H9 (cell line): Measurements from ENCODE around the gene RBBP7. TPM values are rescaled to one million over a fixed set of nuclear protein-coding genes. Genes with fewer than 3 reads are reported as not detected.

Source experiments
- DNase-seq: peaks from one replicate; pipeline ENCODE4 v3.0.0-alpha.2; 2017
- H2AFZ ChIP-seq: one replicate; pipeline ENCODE4 v1.6.1; 2013; ENCODE audit warnings: mild to moderate bottlenecking, low read length, control low read depth, moderate library complexity
- H2AK5ac ChIP-seq: 2 replicates; pipeline ENCODE4 v1.6.1; 2013; ENCODE audit warnings: low read length, control low read depth, mixed read lengths; ENCODE audit not compliant: insufficient read length
- H2BK120ac ChIP-seq: one replicate; pipeline ENCODE4 v1.6.1; 2013; ENCODE audit warnings: low read depth, mild to moderate bottlenecking, low read length, control low read depth, inconsistent platforms; ENCODE audit not compliant: poor library complexity, severe bottlenecking
- H2BK12ac ChIP-seq: 2 replicates; pipeline ENCODE4 v1.6.1; 2013; ENCODE audit warnings: low read length, control low read depth, mixed read lengths, low read depth; ENCODE audit not compliant: insufficient read length
- H2BK15ac ChIP-seq: 2 replicates; pipeline ENCODE4 v1.6.1; 2013; ENCODE audit warnings: low read depth, low read length, control low read depth
- H2BK20ac ChIP-seq: one replicate; pipeline ENCODE4 v1.6.1; 2013; ENCODE audit warnings: low read depth, mild to moderate bottlenecking, low read length, control low read depth, inconsistent platforms; ENCODE audit not compliant: poor library complexity, severe bottlenecking
- H2BK5ac ChIP-seq: 2 replicates; pipeline ENCODE4 v1.6.1; 2013; ENCODE audit warnings: low read length, control low read depth, mixed read lengths; ENCODE audit not compliant: insufficient read length
- H3K14ac ChIP-seq: 2 replicates; pipeline ENCODE4 v1.6.1; 2013; ENCODE audit warnings: low read length, control low read depth; ENCODE audit not compliant: insufficient read depth
- H3K18ac ChIP-seq: 2 replicates; pipeline ENCODE4 v1.6.1; 2013; ENCODE audit warnings: low read depth, mild to moderate bottlenecking, mixed read lengths, low read length, control low read depth; ENCODE audit not compliant: insufficient read length
- H3K23ac ChIP-seq: 2 replicates; pipeline ENCODE4 v1.6.1; 2013; ENCODE audit warnings: low read length, control low read depth, mixed read lengths, low read depth; ENCODE audit not compliant: insufficient read length
- H3K23me2 ChIP-seq: 2 replicates; pipeline ENCODE4 v1.6.1; 2013; ENCODE audit warnings: low read depth, mild to moderate bottlenecking, mixed read lengths, low read length, control low read depth; ENCODE audit not compliant: insufficient read length, poor library complexity, severe bottlenecking
- H3K27ac ChIP-seq: 2 replicates; pipeline ENCODE4 v1.5.1; 2013; ENCODE audit warnings: low read length, control low read depth, mixed read lengths, low read depth; ENCODE audit not compliant: insufficient read length
- H3K27me3 ChIP-seq: 2 replicates; pipeline ENCODE4 v1.6.1; 2013; ENCODE audit warnings: low read length, control low read depth, inconsistent platforms; ENCODE audit not compliant: insufficient read depth
- H3K4ac ChIP-seq: 2 replicates; pipeline ENCODE4 v1.6.1; 2013; ENCODE audit warnings: low read depth, mild to moderate bottlenecking, control low read depth, inconsistent platforms, low read length, moderate library complexity
- H3K4me1 ChIP-seq: 2 replicates; pipeline ENCODE4 v1.6.1; 2013; ENCODE audit warnings: low read length, control low read depth, inconsistent platforms; ENCODE audit not compliant: insufficient read depth
- H3K4me2 ChIP-seq: 2 replicates; pipeline ENCODE4 v1.6.1; 2013; ENCODE audit warnings: low read length, control low read depth, mixed read lengths; ENCODE audit not compliant: insufficient read length, insufficient read depth
- H3K56ac ChIP-seq: 2 replicates; pipeline ENCODE4 v1.6.1; 2013; ENCODE audit warnings: low read depth, mild to moderate bottlenecking, mixed read lengths, low read length, control low read depth; ENCODE audit not compliant: insufficient read length
- H3K79me1 ChIP-seq: 2 replicates; pipeline ENCODE4 v1.6.1; 2013; ENCODE audit warnings: low read depth, mild to moderate bottlenecking, moderate library complexity, low read length, control low read depth, inconsistent platforms; ENCODE audit not compliant: insufficient read depth, poor library complexity, severe bottlenecking
- H3K79me2 ChIP-seq: 2 replicates; pipeline ENCODE4 v1.6.1; 2013; ENCODE audit warnings: low read length, control low read depth, inconsistent platforms; ENCODE audit not compliant: insufficient read depth
- H3K9ac ChIP-seq: 2 replicates; pipeline ENCODE4 v1.6.1; 2013; ENCODE audit warnings: low read length, control low read depth, mixed read lengths; ENCODE audit not compliant: insufficient read length; ENCODE audit errors: extremely low read depth
- H3K9me3 ChIP-seq: one replicate; pipeline ENCODE4 v1.6.1; 2013; ENCODE audit warnings: low read depth, low read length, inconsistent platforms; ENCODE audit not compliant: control insufficient read depth
- H3T11ph ChIP-seq: one replicate; pipeline ENCODE4 v1.6.1; 2013; ENCODE audit warnings: mild to moderate bottlenecking, low read length, control low read depth, inconsistent platforms
- H4K20me1 ChIP-seq: one replicate; pipeline ENCODE4 v1.6.1; 2013; ENCODE audit not compliant: control insufficient read depth, insufficient read length, insufficient read depth
- H4K5ac ChIP-seq: 2 replicates; pipeline ENCODE4 v1.6.1; 2013; ENCODE audit warnings: low read depth, mild to moderate bottlenecking, mixed read lengths, low read length, control low read depth; ENCODE audit not compliant: insufficient read length
- H4K8ac ChIP-seq: replicated peaks from 2 replicates; pipeline ENCODE4 v1.6.1; 2013; ENCODE audit warnings: low read length, control low read depth, mixed read lengths, low read depth; ENCODE audit not compliant: insufficient read length
- H4K91ac ChIP-seq: 2 replicates; pipeline ENCODE4 v1.6.1; 2013; ENCODE audit warnings: low read depth, mild to moderate bottlenecking, moderate library complexity, mixed read lengths, low read length, control low read depth; ENCODE audit not compliant: insufficient read length
- H3K27ac Mint-ChIP-seq, 3 experiments: 2 replicates in 2 of 3; 3 replicates in 1 of 3; pipeline ENCODE4 v1.8.0; 2020 to 2021; ENCODE audit warnings: mixed read lengths in 3 of 3, mild to moderate bottlenecking in 1 of 3, moderate library complexity in 1 of 3
- H3K27me3 Mint-ChIP-seq: 2 replicates; pipeline ENCODE4 v1.8.0; 2021; ENCODE audit warnings: low read depth, mild to moderate bottlenecking, moderate library complexity, mixed read lengths
- H3K36me3 Mint-ChIP-seq, 3 experiments: 2 replicates in 2 of 3; 3 replicates in 1 of 3; pipeline ENCODE4 v1.8.0; 2020 to 2021; ENCODE audit warnings: low read depth in 3 of 3, mixed read lengths in 3 of 3; ENCODE audit not compliant: insufficient read depth in 1 of 3
- H3K4me1 Mint-ChIP-seq, 2 experiments: 2 replicates each; pipeline ENCODE4 v1.8.0; 2020; ENCODE audit warnings: mixed read lengths in 2 of 2
- H3K4me3 Mint-ChIP-seq, 2 experiments: 2 replicates in 1 of 2; 3 replicates in 1 of 2; pipeline ENCODE4 v1.8.0; 2020 to 2021; ENCODE audit warnings: mild to moderate bottlenecking in 2 of 2, mixed read lengths in 2 of 2, moderate library complexity in 1 of 2
- H3K9me3 Mint-ChIP-seq, 2 experiments: 2 replicates in 1 of 2; 3 replicates in 1 of 2; pipeline ENCODE4 v1.8.0; 2020; ENCODE audit warnings: mild to moderate bottlenecking in 2 of 2, mixed read lengths in 2 of 2, moderate library complexity in 1 of 2
- CTCF ChIP-seq: fragments of 200-600 bp; sonication (generic); conservative IDR thresholded peaks from 3 replicates; pipeline ENCODE4 v1.8.0; 2021; ENCODE audit warnings: antibody characterized with exemption, mild to moderate bottlenecking
- WGBS: extraction: QIAGEN DNeasy Blood & Tissue Kit; methylation state at CpG from one replicate; pipeline ENCODE4 v1.1.7; 2013; ENCODE audit warnings: missing lambda C conversion rate, low lambda C conversion rate, mixed read lengths; ENCODE audit not compliant: insufficient read length; ENCODE audit errors: extremely low coverage; 5-methylcytosine and 5-hydroxymethylcytosine counted together
- total RNA-seq: library from RNA; stranded (reverse); gene quantifications from 2 replicates; pipeline ENCODE4 v1.2.1, GENCODE V29; 2021

Gene RBBP7
- total RNA-seq, 1 experiment from 2014 or later = 249 TPM

DNA sequence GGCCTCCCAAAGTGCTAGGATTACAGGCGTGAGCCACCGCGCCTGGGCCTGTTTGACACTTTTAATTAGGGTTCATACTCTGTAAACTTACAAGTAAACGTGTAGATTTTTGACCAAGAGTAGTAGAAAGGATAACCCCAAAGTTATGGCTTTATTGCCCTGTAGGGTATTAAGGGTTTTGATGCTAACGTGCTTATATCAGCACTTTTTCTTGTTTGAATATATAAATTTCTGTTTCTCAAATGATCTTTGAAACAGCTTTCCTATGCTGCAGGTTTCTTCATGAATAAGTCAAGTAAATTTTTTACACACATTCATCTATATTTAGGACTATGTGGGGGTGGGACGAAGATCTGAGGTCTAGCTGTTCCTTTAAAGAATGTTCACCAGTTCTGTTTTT, 47.0 kb upstream of the RBBP7 start:
- no CpG with 5 or more reads among the region's 6 CpGs for WGBS
- Histone ChIP-seq H3K9me3 (no peaks in the 10 kb centered on the region), H2BK120ac (no peak overlapping the region), H3K18ac (no peak overlapping the region), H4K91ac (no peak overlapping the region), H3K79me1 (no peaks in the 10 kb centered on the region), H3K14ac (no peak overlapping the region), H3T11ph (no peak overlapping the region), H2AFZ (no peak overlapping the region), H3K56ac (no peak overlapping the region), H3K27me3 (no peaks in the 10 kb centered on the region), H4K8ac (no peak overlapping the region), H3K4ac (no peak overlapping the region), H3K4me2 (no peak overlapping the region), H2BK15ac (no peak overlapping the region), H2BK12ac (no peak overlapping the region), H3K23me2 (no peaks in the 10 kb centered on the region), H2BK20ac (no peak overlapping the region), H3K23ac (no peak overlapping the region), H4K20me1 (no peaks in the 10 kb centered on the region), H2BK5ac (no peak overlapping the region), H2AK5ac (no peak overlapping the region), H3K4me1 (no peaks in the 10 kb centered on the region), H4K5ac (no peak overlapping the region), H3K79me2 (no peaks in the 10 kb centered on the region), H3K27ac (no peak overlapping the region), H3K9ac (no peak overlapping the region)
- no peaks in the 10 kb centered on the region for H3K27me3 Mint-ChIP-seq
- no peak for TF ChIP-seq CTCF
- H3K4me3 Mint-ChIP-seq = no peak overlapping the region
- H3K9me3 Mint-ChIP-seq = no peaks in the 10 kb centered on the region
- no peak for DNase-seq
- peaks cover 7 to 9% of the 10 kb centered on the region in 2 experiments for H3K4me1 Mint-ChIP-seq
- no peaks in the 10 kb centered on the region for H3K36me3 Mint-ChIP-seq
- H3K27ac Mint-ChIP-seq = no peak overlapping the region
